ENCODE results near the gene UGT1A9. TPM values are rescaled to one million over a fixed set of nuclear protein-coding genes. Genes with fewer than 3 reads are reported as not detected.

The UGT1A9 gene
- polyA plus RNA-seq, 1 of the 3 experiments (the other 2 are of a cell fraction), result not detected

DNA sequence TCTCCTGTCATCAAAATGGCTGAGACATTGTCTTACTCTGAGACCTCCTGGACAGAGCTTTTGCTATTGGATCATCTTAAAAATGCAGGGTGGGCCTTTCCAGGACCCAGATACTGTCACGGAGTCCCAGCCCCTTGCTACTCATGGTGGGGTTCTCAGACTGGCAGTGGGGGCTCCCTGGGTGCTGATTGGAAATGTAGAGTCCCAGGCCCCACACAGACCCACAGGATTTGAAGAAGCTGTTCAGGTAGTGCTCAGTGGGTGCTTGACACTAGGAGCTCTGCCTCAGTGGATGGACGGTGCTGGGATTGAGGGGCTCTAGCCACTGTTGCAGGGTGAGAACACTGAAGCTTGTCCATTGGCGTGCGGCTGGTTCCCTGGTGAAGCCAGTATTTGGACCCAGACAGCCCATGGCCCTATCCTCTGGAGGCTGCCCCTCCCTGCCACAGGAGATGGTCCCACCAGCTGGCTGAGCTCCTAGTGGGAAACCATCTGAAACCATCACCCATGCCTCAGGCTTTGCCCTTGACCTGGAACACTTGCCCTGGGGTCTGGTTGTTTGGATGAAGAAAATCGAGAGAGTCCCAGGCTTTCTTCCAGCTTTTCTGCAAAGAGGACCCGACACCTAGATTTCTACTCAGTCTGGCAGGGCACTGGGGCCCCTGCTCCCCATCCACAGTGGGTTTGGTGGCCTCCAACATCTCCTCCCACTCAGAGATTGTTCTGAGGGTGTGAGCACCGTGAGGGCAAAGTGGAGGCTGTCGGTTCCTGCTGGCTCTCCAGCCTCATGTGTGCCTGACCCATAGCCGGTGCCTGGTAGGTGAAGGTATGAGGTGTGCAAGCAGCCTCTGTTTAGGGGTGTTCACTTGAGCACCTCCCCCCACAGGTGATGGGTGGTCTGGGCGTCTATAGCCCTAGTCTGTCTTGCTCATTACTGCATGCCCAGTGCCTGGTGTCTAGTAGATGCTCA lies 136.6 kb downstream of the UGT1A9 start:
- H3K4me3 ChIP-seq (ENCODE audit: low read depth in 2 of 2, low read length in 1 of 2), result no peak overlapping the region
- no peaks in the 10 kb centered on the region for H3K79me2 ChIP-seq (ENCODE audit: insufficient read depth)
- no peaks in the 10 kb centered on the region for H3K36me3 ChIP-seq (replicated peaks in 1 of 2; ENCODE audit: control insufficient read depth in 1 of 2, insufficient read depth in 2 of 2, low read length in 1 of 2)
- POLR2A ChIA-PET, result no interaction called here
- CTCF ChIA-PET, result interaction anchor here (0.6 kb wide), 1 partner anchor 454 kb away, joined by 3 read pairs; the partner anchor contains the start of gene DGKD
- H3K9me2 ChIP-seq, result no peaks in the 10 kb centered on the region
- H3K9me3 ChIP-seq, result no peaks in the 10 kb centered on the region; the same call in 1 of the 2 replicates
- no peaks in the 10 kb centered on the region for H3K4me1 ChIP-seq (ENCODE audit: control insufficient read depth in 1 of 2, insufficient read depth in 2 of 2, low read depth in 1 of 2, low read length in 1 of 2)
- H3F3A ChIP-seq (replicated peaks; ENCODE audit: insufficient read depth), result no peaks in the 10 kb centered on the region
- H4K20me1 ChIP-seq (ENCODE audit: insufficient read depth), result no peaks in the 10 kb centered on the region
- no peak overlapping the region for H2AFZ ChIP-seq (ENCODE audit: low read depth)
- H3K9ac ChIP-seq, result no peak overlapping the region
- no peak overlapping the region for H3K4me2 ChIP-seq
- TF ChIP-seq SIN3A (IDR thresholded peaks at IDR 0.05; ENCODE audit: borderline replicate concordance, low read depth, low read length), result no peak
- TF ChIP-seq NRF1 (IDR thresholded peaks at IDR 0.05; ENCODE audit: low read depth, low read length), result no peak
- TF ChIP-seq EZH2phosphoT487 (IDR thresholded peaks at IDR 0.05; ENCODE audit: borderline replicate concordance, low read depth), result no peak
- TF ChIP-seq RFX5 (IDR thresholded peaks at IDR 0.05; ENCODE audit: low read length), result no peak
- TF ChIP-seq GABPA (IDR thresholded peaks at IDR 0.05; ENCODE audit: low read depth), result no peak
- TF ChIP-seq RCOR1 (IDR thresholded peaks at IDR 0.05; ENCODE audit: low read length), result no peak
- TF ChIP-seq SMC3 (IDR thresholded peaks at IDR 0.05; ENCODE audit: low read depth, low read length), result no peak
- no peak for TF ChIP-seq FOXJ3 (CRISPR knock-in tag; IDR thresholded peaks at IDR 0.05)
- TF ChIP-seq, protein P1, sequence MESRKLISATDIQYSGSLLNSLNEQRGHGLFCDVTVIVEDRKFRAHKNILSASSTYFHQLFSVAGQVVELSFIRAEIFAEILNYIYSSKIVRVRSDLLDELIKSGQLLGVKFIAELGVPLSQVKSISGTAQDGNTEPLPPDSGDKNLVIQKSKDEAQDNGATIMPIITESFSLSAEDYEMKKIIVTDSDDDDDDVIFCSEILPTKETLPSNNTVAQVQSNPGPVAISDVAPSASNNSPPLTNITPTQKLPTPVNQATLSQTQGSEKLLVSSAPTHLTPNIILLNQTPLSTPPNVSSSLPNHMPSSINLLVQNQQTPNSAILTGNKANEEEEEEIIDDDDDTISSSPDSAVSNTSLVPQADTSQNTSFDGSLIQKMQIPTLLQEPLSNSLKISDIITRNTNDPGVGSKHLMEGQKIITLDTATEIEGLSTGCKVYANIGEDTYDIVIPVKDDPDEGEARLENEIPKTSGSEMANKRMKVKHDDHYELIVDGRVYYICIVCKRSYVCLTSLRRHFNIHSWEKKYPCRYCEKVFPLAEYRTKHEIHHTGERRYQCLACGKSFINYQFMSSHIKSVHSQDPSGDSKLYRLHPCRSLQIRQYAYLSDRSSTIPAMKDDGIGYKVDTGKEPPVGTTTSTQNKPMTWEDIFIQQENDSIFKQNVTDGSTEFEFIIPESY (IDR thresholded peaks at IDR 0.05; ENCODE audit: borderline replicate concordance, low read depth), result no peak
- TF ChIP-seq, protein P2, sequence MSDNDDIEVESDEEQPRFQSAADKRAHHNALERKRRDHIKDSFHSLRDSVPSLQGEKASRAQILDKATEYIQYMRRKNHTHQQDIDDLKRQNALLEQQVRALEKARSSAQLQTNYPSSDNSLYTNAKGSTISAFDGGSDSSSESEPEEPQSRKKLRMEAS (IDR thresholded peaks at IDR 0.05; ENCODE audit: low read depth), result no peak
- no peak for TF ChIP-seq FOXM1 (IDR thresholded peaks at IDR 0.05; ENCODE audit: low read depth)
- TF ChIP-seq RXRA (IDR thresholded peaks at IDR 0.05; ENCODE audit: borderline replicate concordance, low read depth), result no peak
- TF ChIP-seq, protein P3, sequence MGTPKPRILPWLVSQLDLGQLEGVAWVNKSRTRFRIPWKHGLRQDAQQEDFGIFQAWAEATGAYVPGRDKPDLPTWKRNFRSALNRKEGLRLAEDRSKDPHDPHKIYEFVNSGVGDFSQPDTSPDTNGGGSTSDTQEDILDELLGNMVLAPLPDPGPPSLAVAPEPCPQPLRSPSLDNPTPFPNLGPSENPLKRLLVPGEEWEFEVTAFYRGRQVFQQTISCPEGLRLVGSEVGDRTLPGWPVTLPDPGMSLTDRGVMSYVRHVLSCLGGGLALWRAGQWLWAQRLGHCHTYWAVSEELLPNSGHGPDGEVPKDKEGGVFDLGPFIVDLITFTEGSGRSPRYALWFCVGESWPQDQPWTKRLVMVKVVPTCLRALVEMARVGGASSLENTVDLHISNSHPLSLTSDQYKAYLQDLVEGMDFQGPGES (IDR thresholded peaks at IDR 0.05; ENCODE audit: low read depth, low read length), result no peak
- TF ChIP-seq, protein P4, sequence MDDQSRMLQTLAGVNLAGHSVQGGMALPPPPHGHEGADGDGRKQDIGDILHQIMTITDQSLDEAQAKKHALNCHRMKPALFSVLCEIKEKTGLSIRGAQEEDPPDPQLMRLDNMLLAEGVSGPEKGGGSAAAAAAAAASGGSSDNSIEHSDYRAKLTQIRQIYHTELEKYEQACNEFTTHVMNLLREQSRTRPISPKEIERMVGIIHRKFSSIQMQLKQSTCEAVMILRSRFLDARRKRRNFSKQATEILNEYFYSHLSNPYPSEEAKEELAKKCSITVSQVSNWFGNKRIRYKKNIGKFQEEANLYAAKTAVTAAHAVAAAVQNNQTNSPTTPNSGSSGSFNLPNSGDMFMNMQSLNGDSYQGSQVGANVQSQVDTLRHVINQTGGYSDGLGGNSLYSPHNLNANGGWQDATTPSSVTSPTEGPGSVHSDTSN (IDR thresholded peaks at IDR 0.05), result no peak
- H3K27me3 ChIP-seq (ENCODE audit: insufficient read depth), result no peaks in the 10 kb centered on the region; the same call in 1 of the 2 replicates
- no peak overlapping the region for H3K27ac ChIP-seq (ENCODE audit: low read depth in 2 of 2, low read length in 1 of 2)
- WGBS (ENCODE audit: low lambda C conversion rate), result 60% methylated on average over 5 of the region's 10 CpGs
- no peak for DNase-seq
